GM18909 (cell line): ENCODE results near the gene CDK5.

Experiments
- ATAC-seq: cut with Tn5 transposase; IDR thresholded peaks from one replicate; pipeline ENCODE4 v1.9.1; 2021; ENCODE audit warnings: mild to moderate bottlenecking; ENCODE audit not compliant: unreplicated experiment, poor library complexity

CDK5 gene

DNA sequence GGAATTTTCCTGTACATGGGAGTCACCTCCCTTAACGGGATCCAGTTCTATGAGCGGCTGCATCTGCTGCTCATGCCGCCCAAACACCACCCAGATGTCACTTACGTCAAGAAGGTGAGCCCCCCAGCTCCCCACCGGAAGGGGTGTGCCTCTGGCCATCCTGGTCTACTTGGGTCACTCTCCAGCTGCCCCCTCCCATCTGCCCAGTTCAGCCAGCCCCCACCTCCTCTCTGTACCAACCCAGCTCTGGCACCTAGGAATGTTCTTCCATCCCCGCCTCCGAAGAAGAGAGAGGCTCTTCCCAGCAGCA lies 17.9 kb upstream of the CDK5 start:
- no peak for ATAC-seq

DNA sequence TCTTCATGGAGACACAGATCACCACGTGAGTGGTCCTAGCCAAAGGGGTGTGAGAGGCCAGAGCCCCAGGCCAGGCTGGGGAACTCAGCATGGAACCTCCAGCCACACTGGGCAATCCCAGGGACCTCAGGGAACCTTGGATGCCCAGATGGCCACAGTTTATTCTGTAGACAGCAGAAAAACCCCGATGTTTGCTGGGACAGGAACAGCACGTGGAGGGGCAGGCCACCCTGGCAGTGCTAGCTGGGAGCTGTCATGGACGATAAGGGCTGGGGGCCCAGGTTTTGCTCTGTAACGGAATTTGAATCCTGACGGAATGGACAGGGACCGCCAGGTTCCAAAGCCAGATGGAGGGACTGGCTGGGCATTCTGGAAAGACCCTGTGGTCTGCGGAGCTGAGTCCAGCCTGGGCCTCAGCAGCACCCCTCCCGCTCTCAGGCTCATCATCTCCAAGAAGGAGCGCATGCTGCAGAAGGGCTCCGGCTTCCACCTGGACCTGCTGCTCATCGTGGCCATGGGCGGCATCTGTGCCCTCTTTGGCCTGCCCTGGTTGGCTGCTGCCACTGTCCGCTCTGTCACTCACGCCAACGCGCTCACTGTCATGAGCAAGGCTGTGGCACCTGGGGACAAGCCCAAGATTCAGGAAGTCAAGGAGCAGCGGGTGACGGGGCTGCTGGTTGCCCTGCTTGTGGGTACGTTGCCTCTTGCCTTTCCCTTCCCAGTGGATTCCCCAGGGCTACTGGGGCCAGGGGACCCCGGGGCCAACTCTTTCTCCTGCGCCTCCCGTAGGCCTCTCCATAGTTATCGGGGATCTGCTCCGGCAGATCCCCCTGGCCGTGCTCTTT lies 17.3 kb upstream of the CDK5 start:
- ATAC-seq, result no peak

DNA sequence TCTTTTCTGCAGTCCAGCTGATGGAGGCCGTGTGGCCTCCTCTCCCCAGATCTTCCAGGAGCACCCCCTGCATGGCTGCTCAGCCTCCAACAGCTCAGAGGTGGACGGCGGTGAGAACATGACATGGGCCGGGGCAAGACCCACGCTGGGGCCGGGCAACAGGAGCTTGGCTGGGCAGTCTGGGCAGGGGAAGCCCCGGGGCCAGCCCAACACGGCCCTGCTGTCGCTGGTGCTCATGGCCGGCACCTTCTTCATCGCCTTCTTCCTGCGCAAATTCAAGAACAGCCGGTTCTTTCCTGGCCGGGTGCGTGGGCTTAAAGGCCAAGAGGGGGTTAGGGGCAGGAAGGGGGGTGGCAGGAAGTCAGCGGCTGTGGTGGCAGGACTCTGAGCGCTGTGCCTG lies 16.3 kb upstream of the CDK5 start:
- no peak for ATAC-seq

DNA sequence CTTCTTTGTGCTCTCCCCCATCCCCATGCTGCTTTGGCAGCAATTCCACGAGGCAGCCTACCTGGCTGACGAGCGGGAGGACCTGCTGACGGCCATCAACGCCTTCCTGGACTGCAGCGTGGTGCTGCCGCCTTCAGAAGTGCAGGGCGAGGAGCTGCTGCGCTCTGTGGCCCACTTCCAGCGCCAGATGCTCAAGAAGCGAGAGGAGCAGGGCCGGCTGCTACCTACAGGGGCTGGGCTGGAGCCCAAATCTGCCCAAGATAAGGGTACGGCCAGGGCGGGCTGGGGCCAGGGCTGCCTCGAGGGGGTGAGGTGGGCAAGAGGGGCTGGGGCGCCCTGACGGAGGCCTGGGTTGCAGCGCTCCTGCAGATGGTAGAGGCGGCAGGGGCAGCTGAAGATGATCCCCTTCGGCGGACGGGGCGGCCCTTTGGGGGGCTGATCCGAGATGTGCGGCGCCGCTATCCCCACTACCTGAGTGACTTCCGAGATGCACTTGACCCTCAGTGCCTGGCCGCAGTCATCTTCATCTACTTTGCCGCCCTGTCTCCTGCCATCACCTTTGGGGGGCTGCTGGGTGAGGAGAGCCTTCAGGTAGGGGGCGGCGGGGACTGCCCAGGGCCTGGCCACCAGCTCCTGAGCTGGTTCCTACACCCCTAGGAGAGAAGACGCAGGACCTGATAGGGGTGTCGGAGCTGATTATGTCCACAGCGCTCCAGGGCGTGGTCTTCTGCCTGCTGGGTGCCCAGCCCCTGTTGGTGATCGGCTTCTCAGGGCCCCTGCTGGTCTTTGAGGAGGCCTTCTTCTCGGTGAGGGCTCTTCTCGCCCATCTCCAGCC lies 13.6 kb upstream of the CDK5 start:
- no peak for ATAC-seq

DNA sequence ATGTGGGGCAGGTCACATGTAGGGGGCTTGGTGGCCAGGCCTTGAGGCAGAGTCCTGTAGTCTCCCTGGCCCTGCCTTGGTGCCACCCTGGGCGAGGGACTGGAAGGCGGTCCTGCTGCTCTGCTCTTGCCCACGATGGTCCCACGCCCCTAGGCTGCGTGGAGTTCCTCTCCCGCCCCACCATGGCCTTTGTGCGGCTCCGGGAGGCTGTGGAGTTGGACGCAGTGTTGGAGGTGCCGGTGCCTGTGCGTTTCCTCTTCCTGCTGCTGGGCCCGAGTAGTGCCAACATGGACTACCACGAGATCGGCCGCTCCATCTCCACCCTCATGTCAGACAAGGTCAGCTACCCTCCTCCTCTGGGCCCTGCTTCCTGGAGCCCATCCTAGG lies 12.9 kb upstream of the CDK5 start:
- ATAC-seq, result no peak

DNA sequence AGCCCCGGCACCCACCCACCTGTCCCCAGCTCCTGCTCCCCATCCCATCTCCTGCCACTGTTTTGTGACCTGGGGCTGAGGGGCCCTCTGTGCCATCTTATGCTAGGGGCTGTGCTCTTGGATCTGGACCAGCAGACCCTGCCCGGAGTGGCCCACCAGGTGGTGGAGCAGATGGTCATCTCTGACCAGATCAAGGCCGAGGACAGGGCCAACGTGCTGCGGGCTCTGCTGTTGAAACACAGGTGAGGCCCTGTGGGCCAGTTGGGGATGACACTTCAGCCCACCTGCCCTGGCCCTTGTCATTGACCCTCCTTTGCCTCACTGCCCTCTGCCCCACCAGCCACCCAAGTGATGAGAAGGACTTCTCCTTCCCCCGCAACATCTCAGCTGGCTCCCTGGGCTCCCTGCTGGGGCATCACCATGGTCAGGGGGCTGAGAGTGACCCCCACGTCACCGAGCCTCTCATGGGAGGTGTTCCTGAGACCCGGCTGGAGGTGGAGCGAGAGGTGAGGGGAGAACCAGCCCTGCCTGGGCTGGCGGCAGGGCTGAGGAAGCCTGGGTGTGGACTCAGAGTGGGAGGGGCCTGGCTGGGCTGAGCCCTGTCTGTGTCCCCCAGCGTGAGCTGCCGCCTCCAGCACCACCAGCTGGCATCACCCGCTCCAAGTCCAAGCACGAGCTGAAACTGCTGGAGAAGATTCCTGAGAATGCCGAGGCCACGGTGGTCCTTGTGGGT lies 12.3 kb upstream of the CDK5 start:
- no peak for ATAC-seq

DNA sequence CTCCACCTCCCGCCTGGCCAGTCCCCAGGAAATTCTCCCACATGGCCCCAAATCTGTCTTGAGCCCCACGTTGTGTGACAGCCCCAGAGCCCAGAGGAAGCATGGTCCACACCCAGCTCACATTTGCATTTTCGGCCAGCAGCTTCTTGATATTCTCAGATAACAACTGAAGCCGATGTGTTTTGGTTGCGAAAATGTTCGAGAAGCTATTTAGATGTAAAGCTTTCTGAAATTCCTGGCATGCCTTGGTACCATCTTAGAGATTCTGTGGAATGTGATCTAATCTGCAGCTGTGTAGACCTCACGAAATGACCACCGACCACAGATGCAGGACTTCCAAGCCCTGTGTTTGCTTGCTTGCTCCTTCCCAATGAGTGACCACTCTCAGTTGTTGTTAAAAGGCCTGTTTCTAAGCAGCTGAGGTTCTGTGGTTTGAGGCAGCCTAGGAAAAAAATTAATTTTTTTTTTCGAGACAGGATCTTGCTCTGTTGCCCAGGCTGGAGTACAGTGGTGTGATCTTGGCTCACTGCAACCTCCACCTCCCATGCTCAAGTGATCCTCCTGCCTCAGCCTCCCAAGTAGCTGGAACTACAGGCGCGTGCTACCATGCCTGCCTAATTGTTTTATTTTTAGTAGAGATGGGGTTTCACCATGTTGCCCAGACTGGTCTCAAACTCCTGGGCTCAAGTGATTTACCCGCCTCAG lies 10.5 kb upstream of the CDK5 start:
- ATAC-seq, result no peak

DNA sequence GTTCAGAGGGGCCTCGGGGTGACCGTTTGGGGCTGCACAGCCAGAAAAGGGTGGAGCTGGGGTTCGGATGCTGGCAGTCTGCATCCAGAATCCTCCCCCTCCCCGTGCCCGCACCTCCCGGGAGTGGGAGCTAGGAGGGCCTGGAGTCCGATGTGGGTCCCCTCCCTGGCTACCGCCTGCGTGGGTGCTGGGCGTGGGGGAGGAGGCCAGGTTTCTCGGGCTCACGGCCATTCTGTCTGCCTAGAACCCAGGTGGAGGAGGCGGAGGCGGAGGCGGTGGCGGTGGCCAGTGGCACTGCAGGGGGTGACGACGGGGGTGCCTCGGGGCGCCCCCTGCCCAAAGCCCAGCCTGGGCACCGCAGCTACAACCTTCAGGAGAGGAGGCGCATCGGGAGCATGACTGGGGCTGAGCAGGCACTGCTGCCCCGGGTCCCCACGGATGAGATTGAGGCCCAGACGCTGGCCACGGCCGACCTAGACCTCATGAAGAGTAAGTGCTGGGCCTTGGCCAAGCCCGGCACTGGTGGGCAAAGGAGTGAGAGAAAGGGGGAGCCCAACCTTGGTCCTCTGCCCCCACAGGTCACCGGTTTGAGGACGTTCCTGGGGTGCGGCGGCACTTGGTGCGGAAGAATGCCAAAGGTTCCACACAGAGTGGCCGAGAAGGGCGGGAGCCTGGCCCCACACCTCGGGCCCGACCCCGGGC lies 8.7 kb upstream of the CDK5 start:
- ATAC-seq, result no peak

DNA sequence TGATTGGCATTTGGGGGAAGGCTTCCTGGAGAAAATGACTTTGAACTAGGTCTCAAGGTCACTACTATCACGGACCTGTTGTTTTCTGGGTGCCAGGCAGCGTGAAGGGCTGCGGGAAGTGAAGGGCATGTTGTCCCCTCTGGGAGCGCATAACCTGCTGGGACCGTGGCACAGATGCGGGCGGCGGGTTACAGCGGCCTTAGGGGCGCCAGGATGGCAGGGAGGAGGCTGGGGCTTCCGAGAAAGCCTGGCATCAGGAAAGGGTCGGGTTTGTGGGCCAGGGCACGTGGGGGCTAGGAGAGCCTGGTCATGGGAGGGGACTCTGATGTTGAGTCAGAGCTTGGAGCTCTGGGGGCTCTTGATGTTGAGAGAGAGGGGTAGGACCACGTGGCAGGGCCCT lies 7.8 kb upstream of the CDK5 start:
- ATAC-seq, result no peak

DNA sequence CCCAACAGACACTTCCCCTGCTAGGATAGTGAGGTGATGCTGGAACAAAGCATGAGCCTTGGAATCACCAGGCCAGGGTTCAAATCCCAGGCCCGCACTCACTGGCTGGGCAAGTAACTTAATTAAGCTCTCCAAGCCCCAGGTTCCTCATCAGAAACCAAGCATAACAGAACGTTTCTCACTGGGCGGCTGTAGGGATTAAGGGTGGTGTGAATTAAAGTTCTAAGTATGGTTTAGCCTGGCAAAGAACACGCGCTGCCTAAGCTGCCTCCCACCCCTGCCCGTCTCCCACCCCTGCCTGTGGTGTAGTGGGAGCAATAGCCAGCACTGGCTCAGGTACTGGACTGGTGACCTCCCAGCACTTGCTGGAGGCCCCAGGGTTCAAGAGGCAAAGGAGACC lies 7.3 kb upstream of the CDK5 start:
- no peak for ATAC-seq

DNA sequence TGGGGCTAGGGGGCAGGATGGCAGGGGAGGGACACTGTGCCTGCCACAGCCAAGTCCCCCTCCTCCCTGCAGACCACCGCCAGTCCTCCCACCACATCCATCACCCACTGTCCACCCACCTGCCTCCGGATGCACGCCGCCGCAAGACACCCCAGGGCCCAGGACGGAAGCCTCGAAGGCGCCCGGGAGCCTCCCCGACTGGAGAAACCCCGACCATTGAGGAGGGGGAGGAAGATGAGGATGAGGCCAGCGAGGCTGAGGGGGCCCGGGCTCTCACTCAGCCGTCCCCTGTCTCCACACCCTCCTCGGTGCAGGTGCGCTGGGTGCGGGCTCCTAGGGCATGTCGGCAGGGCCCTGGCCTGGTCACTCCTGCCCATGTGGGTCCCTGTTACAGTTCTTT lies 6.8 kb upstream of the CDK5 start:
- no peak for ATAC-seq

DNA sequence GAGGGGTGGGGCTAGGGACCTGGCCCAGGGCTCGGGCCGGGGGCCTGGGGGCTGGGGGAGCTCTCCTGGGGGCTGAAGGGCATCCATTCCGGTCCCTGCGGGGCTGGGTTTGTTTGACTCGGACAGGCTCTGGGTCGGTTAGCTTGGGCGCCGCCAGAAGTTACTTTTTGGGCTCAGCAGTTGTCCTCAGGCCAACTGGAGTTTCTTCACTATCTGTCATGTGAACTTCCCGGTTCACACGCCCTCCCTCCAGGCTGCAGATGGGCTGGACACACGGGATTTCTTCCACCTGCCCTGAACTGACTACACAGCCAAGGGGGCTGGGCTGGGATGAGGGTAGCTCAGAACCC lies 5.5 kb upstream of the CDK5 start:
- no peak for ATAC-seq

DNA sequence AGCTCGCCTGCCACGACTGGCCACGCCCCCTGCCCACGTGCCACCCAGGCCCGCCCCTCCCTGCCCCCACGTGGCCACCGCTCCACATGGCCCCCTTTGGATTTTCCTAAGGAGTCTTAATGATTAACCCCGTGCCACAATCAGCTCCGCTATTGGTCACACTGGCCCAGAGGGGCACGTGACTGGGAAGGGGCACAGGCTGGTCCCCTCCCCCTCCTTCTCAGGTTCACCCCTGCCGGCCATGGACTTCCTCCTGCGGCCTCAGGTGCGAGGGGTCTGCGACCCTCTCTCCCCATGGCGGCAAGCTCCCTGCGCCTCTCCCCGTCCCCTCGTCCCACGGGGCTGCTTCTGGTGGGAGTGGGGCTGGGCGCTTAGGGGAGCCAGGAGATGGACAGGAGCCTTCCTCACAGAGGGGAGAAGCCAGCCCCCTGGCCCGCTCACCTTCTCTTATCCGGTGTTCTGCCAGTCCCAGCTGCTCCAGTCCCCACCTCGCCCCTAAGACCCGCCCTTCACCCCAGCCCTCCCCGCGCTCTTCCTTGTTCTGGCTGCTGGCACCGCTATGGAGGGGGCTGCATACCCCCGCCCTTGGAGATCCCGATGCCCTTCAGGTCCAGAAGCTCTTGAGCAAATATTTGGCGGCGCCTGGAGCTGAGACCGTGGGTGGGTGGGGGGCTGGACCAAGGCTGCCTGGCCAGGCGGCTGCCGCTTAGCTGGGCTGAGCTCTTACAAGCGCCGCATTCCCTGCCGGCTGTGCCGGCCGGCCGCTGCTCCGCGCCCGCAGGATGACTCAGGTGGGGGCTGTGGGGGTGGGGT lies 4.9 kb upstream of the CDK5 start:
- ATAC-seq, result no peak

DNA sequence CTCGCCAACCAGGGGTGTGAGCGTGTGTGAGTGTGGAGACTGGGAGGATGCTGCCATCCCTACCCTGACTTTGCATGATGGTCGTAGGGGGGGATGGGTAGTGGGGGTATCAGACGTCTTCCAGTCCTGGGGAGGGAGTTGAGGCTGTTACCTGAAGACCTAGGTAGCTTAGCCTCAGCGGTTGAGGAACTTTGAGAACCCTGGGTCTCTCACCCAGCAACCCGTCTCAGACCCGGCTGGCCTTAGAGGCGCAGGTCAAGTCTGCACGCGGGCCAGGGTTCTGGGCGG lies 4.4 kb upstream of the CDK5 start:
- ATAC-seq, result no peak

DNA sequence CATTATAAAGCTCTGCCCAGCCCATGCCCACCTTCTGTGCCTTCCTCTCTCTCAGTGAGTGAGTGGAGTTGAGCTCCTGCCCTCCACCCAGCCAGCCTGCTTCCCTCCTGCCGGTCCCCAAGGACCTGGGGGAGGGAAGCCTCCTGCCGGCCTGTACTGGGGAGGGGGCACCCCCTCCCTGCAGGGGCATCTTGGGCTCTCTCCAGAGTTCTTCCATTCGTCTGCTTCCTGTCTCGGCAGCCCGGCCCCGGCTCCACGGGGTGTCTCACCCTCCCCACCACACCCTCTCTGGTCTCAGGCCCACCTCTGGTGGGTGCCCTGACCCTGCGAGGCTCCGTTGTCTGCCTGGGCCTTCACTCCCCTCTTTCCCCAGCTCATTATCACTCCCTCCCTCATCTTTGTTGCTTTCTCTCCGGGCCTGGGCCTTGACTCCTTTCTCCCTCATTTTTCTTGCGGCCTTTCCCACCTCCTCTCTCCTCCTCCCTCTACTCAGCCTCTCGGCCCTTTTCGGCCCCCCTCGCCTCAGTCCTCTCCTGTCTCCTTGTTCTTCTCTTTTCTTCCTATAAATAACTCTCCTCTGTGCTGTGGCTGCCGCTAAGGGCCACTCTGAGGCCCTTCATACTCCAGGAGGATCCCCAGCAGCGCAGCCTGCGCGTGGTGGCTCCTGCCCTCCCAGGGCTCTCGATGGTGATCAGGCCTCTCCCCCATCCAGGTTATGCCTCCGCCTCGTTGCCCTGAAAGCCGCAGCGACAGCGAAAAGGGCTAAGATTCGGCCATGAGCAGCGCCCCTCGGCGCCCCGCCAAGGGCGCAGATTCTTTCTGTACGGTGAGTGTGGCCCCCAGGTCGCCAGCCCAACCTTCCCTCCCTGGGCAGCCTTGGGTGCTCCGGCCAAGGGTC lies 3.8 kb upstream of the CDK5 start:
- no peak for ATAC-seq

DNA sequence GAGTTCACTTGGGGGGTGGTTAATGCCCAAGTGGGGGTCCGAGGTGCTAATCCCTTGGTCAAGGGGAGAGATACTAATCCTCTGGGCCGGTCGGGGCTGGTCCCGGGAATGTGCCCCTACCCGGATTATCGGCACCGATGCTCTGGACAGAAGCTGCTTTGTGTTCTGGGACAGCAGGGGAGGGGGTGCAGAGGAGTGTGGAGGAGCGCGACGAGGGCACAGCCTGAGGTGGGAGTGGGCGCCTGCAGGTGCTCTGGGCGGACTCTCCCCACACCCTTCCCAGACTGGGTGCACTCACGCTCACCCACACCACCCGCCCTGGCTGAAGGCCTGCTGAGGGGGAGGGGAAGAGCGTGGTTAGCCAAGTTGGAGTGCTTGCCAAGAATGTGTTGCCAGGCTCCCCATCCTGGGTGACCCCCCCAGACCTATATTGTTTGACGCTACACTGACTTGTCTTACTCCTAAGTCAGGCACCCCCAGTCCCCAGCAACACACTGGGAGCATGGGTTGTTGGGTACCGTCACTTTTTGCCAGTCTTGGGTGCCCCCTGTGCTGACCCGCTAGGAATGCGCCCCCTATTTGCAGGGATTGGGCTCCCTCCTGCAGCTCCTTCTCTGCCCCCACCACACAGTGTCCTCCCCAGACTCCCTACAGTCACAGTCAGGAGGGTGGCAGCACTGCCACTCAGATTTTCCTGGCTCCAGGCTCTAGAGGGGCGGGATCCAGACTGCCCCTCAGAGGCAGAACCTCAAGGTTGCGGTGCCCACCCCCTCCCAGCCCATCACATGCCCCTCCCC lies 2.9 kb upstream of the CDK5 start:
- ATAC-seq, result no peak

DNA sequence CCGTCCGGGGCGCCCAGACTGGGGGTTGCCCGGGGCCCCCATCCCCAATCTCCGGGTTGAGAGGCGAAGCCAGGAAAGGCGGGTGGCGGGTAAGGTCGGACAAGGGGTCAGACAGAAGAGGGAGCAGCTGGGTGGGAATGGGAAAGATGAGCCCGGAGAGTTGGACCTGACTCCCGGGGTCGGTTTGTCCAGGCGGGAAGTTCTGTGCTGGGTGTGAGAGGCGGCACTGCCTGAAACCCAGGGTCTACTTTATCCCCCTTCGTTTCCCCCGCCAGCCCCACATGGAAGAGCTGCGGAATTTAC lies 2.4 kb upstream of the CDK5 start:
- ATAC-seq, result no peak
